ENCODE results near the gene VWCE.

VWCE gene

DNA sequence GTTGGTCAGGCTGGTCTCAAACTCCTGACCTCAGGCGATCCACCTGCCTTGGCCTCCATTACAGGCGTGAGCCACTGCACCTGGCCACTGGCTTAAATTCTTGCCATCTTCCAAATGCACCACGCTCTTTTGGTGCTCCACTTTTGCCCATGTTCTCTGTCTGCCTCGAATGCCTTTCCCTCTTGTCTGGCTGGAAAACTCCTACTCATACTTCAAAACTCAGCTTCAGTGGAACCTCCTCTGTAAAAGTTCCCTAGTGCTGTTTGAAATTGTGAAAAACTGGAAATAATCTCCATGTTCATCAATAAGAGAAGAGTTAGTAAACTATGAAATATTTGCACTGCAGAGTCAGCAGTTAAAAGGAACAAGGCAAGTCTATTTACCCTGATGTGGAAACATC lies 11.5 kb downstream of the VWCE start:
- ChIA-PET CTCF (interaction anchor here (0.7 to 2.6 kb wide), 3 partner anchors 10 to 29 kb away, joined by 3 to 7 read pairs (median 3); no protein-coding TSS in a partner anchor), POLR2A (no interaction called here)
- no peak overlapping the region for H3K4me3 ChIP-seq (ENCODE audit: low read depth, low read length)
- DNase-seq (ENCODE audit: low read depth, low spot score): no peak
- TF ChIP-seq, protein P1, sequence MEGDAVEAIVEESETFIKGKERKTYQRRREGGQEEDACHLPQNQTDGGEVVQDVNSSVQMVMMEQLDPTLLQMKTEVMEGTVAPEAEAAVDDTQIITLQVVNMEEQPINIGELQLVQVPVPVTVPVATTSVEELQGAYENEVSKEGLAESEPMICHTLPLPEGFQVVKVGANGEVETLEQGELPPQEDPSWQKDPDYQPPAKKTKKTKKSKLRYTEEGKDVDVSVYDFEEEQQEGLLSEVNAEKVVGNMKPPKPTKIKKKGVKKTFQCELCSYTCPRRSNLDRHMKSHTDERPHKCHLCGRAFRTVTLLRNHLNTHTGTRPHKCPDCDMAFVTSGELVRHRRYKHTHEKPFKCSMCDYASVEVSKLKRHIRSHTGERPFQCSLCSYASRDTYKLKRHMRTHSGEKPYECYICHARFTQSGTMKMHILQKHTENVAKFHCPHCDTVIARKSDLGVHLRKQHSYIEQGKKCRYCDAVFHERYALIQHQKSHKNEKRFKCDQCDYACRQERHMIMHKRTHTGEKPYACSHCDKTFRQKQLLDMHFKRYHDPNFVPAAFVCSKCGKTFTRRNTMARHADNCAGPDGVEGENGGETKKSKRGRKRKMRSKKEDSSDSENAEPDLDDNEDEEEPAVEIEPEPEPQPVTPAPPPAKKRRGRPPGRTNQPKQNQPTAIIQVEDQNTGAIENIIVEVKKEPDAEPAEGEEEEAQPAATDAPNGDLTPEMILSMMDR (IDR thresholded peaks at IDR 0.05; ENCODE audit: insufficient read depth, low read length, missing control alignments): no peak

DNA sequence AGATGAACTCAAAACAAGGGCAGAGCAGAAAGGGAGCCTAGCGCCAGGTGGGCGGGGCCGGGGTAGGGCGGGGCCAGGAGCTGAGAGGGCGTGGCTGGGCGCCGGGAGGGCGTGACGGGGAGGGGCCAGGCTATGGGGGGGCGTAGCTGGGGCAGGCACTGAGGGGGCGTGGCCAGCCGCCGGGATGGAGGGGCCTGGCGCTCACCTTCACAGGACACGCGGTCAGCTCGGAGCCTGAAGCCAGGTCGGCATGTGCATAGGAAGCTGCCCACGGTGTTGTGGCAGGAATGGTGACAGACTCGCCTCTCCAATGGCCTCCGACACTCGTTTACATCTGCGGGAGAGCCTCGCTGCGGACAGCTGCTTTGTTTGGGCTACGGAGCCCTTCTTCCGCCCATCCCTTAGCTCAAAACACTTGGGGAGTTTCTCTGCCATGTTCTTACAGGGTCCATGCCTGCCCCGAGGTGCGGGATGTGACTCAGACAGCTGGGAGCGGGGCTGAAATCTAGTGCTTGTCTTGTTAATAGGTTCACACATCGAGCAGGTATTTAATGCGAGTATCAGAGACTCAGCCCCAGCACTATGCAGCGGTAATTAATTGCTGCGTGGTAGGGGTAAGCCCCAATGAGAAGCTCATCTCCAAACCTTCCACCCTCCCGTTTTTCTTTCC lies 13.4 kb downstream of the VWCE start:
- DNase-seq (ENCODE audit: low read depth, low spot score): no peak
- CTCF ChIA-PET: interaction anchor here (1.4 to 2.7 kb wide), 2 partner anchors 13 to 27 kb away, joined by 5 to 11 read pairs; partner anchors contain the start of gene VWCE
- no peak overlapping the region for H3K4me3 ChIP-seq (ENCODE audit: low read depth, low read length)
- TF ChIP-seq, protein P1 (IDR thresholded peaks at IDR 0.05; ENCODE audit: insufficient read depth, low read length, missing control alignments): no peak
- POLR2A ChIA-PET: interaction anchor here (1.1 kb wide), 1 partner anchor 13 kb away, joined by 3 read pairs; the partner anchor contains the start of gene VWCE

DNA sequence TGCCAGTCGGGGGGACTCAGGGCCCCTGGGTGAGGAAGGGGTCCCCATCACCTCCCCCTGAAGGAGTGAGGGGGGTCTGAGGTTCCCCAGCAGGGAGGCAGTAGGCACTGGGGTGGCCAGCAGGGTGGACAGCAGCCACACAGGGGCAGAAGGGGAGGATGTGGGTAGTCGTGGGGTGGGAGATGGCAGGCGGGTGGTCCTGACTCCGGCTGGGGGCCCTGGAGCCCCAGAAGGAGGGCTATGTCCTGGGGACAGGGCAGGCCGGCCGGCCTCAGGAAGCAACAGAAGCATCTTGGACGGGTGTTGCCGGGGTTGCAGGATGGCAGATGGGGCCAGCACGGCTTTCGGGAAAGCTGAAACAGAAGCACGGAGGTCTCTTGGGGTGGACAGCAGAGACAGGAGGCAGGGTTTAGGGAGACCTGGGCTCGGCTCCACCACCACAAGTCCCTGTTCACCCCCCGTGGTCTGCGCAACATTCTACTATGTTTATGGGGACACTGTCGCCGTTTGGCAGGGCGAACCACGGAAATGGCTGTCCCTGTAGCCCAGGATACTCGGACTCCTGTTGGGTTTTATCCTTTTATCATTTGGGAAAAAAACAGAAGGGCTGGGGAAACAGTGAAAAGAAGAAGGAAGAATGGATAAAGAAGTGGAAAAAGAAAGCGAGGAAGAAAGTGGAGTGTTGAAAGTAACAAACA lies 14.1 kb downstream of the VWCE start:
- TF ChIP-seq, protein P1 (IDR thresholded peaks at IDR 0.05; ENCODE audit: insufficient read depth, low read length, missing control alignments): no peak
- DNase-seq (ENCODE audit: low read depth, low spot score): no peak
- H3K4me3 ChIP-seq (ENCODE audit: low read depth, low read length): no peak overlapping the region
- CTCF ChIA-PET: interaction anchor here (1.4 to 2.7 kb wide), 2 partner anchors 13 to 26 kb away, joined by 5 to 11 read pairs; partner anchors contain the start of gene VWCE
- POLR2A ChIA-PET: no interaction called here

DNA sequence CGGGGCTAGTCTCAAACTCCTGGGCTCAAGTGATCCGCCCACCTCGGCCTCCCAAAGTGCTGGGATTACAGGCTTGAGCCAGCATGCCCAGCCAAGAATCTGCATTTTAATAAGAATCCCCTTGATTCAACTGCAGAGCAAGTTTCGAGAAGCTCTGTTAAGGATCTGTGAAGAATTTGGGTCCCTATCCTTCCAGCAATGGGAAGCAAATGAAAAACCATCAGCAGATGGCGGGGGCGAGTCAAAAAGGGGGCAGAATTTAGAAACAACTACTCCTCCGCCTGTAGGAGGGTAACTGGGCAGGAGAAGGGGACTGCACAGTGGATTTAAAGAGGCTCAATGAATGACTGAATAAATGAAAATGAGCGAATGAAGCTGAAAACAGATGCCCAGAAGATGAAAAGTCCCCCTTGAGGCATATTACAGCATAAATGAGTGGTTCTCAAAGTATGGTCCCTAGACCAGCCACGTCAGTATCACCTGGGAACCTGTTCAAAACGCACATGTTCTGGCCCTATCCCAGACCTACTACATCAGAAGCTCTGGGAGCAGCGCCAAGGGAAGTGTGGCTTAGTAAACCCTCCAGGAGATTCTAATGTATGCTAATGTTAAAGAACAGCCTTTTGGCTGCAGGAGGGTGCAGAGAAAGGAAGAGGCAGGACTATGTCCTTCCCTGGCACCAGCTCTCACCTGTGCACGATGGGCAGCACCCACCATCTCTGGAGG lies 15.0 kb downstream of the VWCE start:
- CTCF ChIA-PET: interaction anchor here (2.7 to 2.9 kb wide), 2 partner anchors 25 to 26 kb away, joined by 11 to 12 read pairs; no protein-coding TSS in a partner anchor
- TF ChIP-seq, protein P1 (IDR thresholded peaks at IDR 0.05; ENCODE audit: insufficient read depth, low read length, missing control alignments): no peak
- DNase-seq (ENCODE audit: low read depth, low spot score): no peak
- no peak overlapping the region for H3K4me3 ChIP-seq (ENCODE audit: low read depth, low read length)
- POLR2A ChIA-PET: no interaction called here

DNA sequence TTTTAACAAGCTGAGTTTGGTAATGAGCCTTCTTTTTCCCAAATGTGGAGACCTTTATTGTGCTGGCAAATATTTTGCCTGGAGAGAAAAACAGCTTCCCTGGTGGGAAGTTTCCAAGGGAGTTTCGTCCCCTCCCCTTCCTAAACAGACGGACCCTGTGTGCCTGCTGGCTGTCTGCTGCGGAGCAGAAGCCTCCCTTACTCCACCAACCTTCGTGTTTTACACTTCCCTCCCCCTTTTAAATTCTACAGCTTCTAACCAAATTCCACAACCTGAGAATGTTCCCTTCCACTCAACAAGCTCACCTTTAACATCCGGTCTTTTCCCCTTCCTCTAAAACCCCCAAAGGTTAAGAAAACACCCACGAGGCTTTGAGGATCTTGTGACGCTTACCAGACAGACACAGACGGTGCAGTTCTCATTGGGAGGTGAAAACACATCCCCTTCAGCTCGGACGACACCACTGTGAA lies 17.1 kb downstream of the VWCE start:
- TF ChIP-seq, protein P1 (IDR thresholded peaks at IDR 0.05; ENCODE audit: insufficient read depth, low read length, missing control alignments): no peak
- ChIA-PET CTCF (interaction anchor here (1.0 to 2.9 kb wide), 3 partner anchors 16 to 108 kb away, joined by 3 to 12 read pairs (median 6); no protein-coding TSS in a partner anchor), POLR2A (no interaction called here)
- DNase-seq (ENCODE audit: low read depth, low spot score): no peak
- H3K4me3 ChIP-seq (ENCODE audit: low read depth, low read length): no peak overlapping the region

Measured in AG04449 (cell line).